HepG2 (cell line): ENCODE data around the gene DRAXIN. TPM values are rescaled to one million over a fixed set of nuclear protein-coding genes. Genes with fewer than 3 reads are reported as not detected.

Experiments
- AFF4 ChIP-seq: sonication (generic); formaldehyde crosslinking; IDR thresholded peaks from 2 replicates; pipeline ENCODE4 v1.4.0; 2020; ENCODE audit warnings: missing genetic modification reagents
- ELK4 ChIP-seq: sonication (generic); formaldehyde crosslinking; IDR thresholded peaks from 2 replicates; pipeline ENCODE4 v1.9.0; 2021; ENCODE audit warnings: missing genetic modification reagents, borderline replicate concordance
- HHEX ChIP-seq: IDR thresholded peaks from 2 replicates; pipeline ENCODE4 v1.6.1; 2016; ENCODE audit warnings: control low read depth
- HNF1B ChIP-seq: sonication (generic); formaldehyde crosslinking; IDR thresholded peaks from 2 replicates; pipeline ENCODE4 v1.5.1; 2020; ENCODE audit warnings: mild to moderate bottlenecking, moderate library complexity, missing genetic modification reagents
- HNRNPL ChIP-seq: fragments of 200-400 bp; formaldehyde crosslinking; IDR thresholded peaks from 2 replicates; pipeline ENCODE4 v1.6.1; 2017; ENCODE audit warnings: mild to moderate bottlenecking, low read depth, low read length
- HOMEZ ChIP-seq: IDR thresholded peaks from 2 replicates; pipeline ENCODE4 v1.6.1; 2016; ENCODE audit warnings: low read depth
- HOXA3 ChIP-seq: sonication (generic); formaldehyde crosslinking; IDR thresholded peaks from 2 replicates; pipeline ENCODE4 v1.5.0; 2020; ENCODE audit warnings: missing genetic modification reagents
- KDM1A ChIP-seq: IDR thresholded peaks from 2 replicates; pipeline ENCODE4 v1.6.1; 2016; ENCODE audit warnings: missing compliant biosample characterization
- MTF1 ChIP-seq: sonication (generic); formaldehyde crosslinking; IDR thresholded peaks from 2 replicates; pipeline ENCODE4 v1.5.0; 2020; ENCODE audit warnings: missing genetic modification reagents
- MYC ChIP-seq: sonication (generic); formaldehyde crosslinking; IDR thresholded peaks from 2 replicates; pipeline ENCODE4 v1.9.0; 2021; ENCODE audit warnings: missing genetic modification reagents, borderline replicate concordance
- SIX1 ChIP-seq: sonication (generic); formaldehyde crosslinking; IDR thresholded peaks from 2 replicates; pipeline ENCODE4 v1.4.0; 2020; ENCODE audit warnings: missing genetic modification reagents, borderline replicate concordance
- SP4 ChIP-seq: sonication (generic); formaldehyde crosslinking; IDR thresholded peaks from 2 replicates; pipeline ENCODE4 v1.8.1; 2023; ENCODE audit warnings: mild to moderate bottlenecking, missing genetic modification reagents
- TBX2 ChIP-seq: sonication (generic); formaldehyde crosslinking; IDR thresholded peaks from 2 replicates; pipeline ENCODE4 v1.5.0; 2020; ENCODE audit warnings: missing genetic modification reagents, mild to moderate bottlenecking, borderline replicate concordance
- TCF7 ChIP-seq: sonication (generic); IDR thresholded peaks from 2 replicates; pipeline ENCODE4 v1.6.1; 2016; ENCODE audit warnings: antibody characterized with exemption, low read depth
- TOPORS ChIP-seq: sonication (generic); formaldehyde crosslinking; IDR thresholded peaks from 2 replicates; pipeline ENCODE4 v1.8.0; 2023; ENCODE audit warnings: mild to moderate bottlenecking, missing genetic modification reagents
- TRIM24 ChIP-seq: sonication (generic); formaldehyde crosslinking; IDR thresholded peaks from 2 replicates; pipeline ENCODE4 v1.8.0; 2022; ENCODE audit warnings: mild to moderate bottlenecking, missing genetic modification reagents
- ZMYM4 ChIP-seq: sonication (generic); formaldehyde crosslinking; IDR thresholded peaks from 2 replicates; pipeline ENCODE4 v1.8.1; 2023; ENCODE audit warnings: mild to moderate bottlenecking, missing genetic modification reagents
- ZNF263 ChIP-seq: sonication (generic); formaldehyde crosslinking; IDR thresholded peaks from 2 replicates; pipeline ENCODE4 v1.4.0; 2020; ENCODE audit warnings: missing genetic modification reagents
- ZNF607 ChIP-seq: sonication (generic); formaldehyde crosslinking; IDR thresholded peaks from 2 replicates; pipeline ENCODE4 v1.5.1; 2020; ENCODE audit warnings: missing genetic modification reagents, mild to moderate bottlenecking, borderline replicate concordance
- ZNF784 ChIP-seq: sonication (generic); formaldehyde crosslinking; IDR thresholded peaks from 2 replicates; pipeline ENCODE4 v1.5.1; 2020; ENCODE audit warnings: missing genetic modification reagents, mild to moderate bottlenecking, borderline replicate concordance
- ZNF878 ChIP-seq: sonication (generic); formaldehyde crosslinking; IDR thresholded peaks from 2 replicates; pipeline ENCODE4 v1.8.1; 2023; ENCODE audit warnings: mild to moderate bottlenecking, missing genetic modification reagents, moderate library complexity
- polyA plus RNA-seq, 8 experiments: library from polyadenylated mRNA; depleted of rRNA in 3 of 8; stranded (reverse) in 7 of 8; unstranded in 1 of 8; fragments of >200 nt; fragmentation: Illumina TruSeq in 4 of 8; extraction: Trizol in 4 of 8; gene quantifications; 2 replicates each; pipeline versions ENCODE4 v1.2.1 to v1.2.3, GENCODE V29; 2011 to 2016; ENCODE audit warnings: low read depth in 4 of 8, missing spikeins in 1 of 8, mixed read lengths in 1 of 8; ENCODE audit not compliant: insufficient read depth in 1 of 8
- total RNA-seq, 5 experiments: library from RNA; depleted of rRNA; stranded (reverse); fragments of >200 nt; fragmentation: Illumina TruSeq; extraction: Trizol; gene quantifications; 2 replicates each; pipeline ENCODE4 v1.2.3, GENCODE V29; 2016; ENCODE audit warnings: low read depth in 1 of 5

DRAXIN gene
- total and polyA plus RNA-seq, 2 of the 13 experiments (the other 11 are each of a cell fraction or from before 2014, with no cell fraction given): 0.02 TPM; not detected in 1

- TF ChIP-seq HNF1B (peak; percentile 40; the same call in 1 of the 2 replicates), HOXA3 (CRISPR knock-in tag) (no peak), SP4 (CRISPR knock-in tag) (peak; percentile 36; the same call in 1 of the 2 replicates), MTF1 (CRISPR knock-in tag) (no peak), SIX1 (CRISPR knock-in tag) (peak; percentile 90; the same call in 1 of the 2 replicates), TBX2 (CRISPR knock-in tag) (no peak; the same call in 1 of the 2 replicates), AFF4 (CRISPR knock-in tag) (no peak), TCF7 (no peak), ZNF607 (CRISPR knock-in tag) (no peak), KDM1A (CRISPR knock-in tag) (0 out of 2 replicates have a peak, but pooled peaks have one; percentile 11), ELK4 (CRISPR knock-in tag) (no peak), MYC (CRISPR knock-in tag) (peak; percentile 25; the same call in 1 of the 2 replicates), HHEX (no peak), ZMYM4 (CRISPR knock-in tag) (no peak), HNRNPL (peak; percentile 42; the same call in 1 of the 2 replicates), TOPORS (no peak), ZNF263 (CRISPR knock-in tag) (no peak), ZNF878 (CRISPR knock-in tag) (no peak), ZNF784 (CRISPR knock-in tag) (peak; percentile 3; the same call in 1 of the 2 replicates), HOMEZ (CRISPR knock-in tag) (no peak), TRIM24 (CRISPR knock-in tag) (no peak)
Observed at GRCh38 chr1:11653101-11653860, 38.2 kb upstream of the DRAXIN start (continued).
